ENCODE results near the gene MYO1H.
A peak's percentile ranks its signal among the peaks of the same experiment; 100 is the strongest.

Gene MYO1H

GRCh38 chr12:109452489-109452888 lies 104.8 kb downstream of the MYO1H start:
- Histone ChIP-seq H3K4me1 (ENCODE audit: control insufficient read depth, low read depth, low read length) (peaks cover 6% of the 10 kb centered on the region), H3K27me3 (ENCODE audit: control insufficient read depth, insufficient read depth, low read length) (no peaks in the 10 kb centered on the region), H3K36me3 (ENCODE audit: control insufficient read depth, low read depth, low read length) (peaks cover 81% of the 10 kb centered on the region), H3K9ac (ENCODE audit: low read length) (no peak overlapping the region), H3K9me3 (ENCODE audit: control insufficient read depth, low read depth, low read length) (no peaks in the 10 kb centered on the region), H3K27ac (ENCODE audit: low read length) (no peak overlapping the region), H3K4me3 (ENCODE audit: low read length) (no peak overlapping the region)

GRCh38 chr12:109455706-109456105 lies 108.0 kb downstream of the MYO1H start:
- no peaks in the 10 kb centered on the region for H3K9me3 ChIP-seq (ENCODE audit: control insufficient read depth, low read depth, low read length)
- H3K27ac ChIP-seq (ENCODE audit: low read length): no peak overlapping the region
- no peaks in the 10 kb centered on the region for H3K27me3 ChIP-seq (ENCODE audit: control insufficient read depth, insufficient read depth, low read length)
- H3K4me3 ChIP-seq (ENCODE audit: low read length): no peak overlapping the region
- no peak overlapping the region for H3K9ac ChIP-seq (ENCODE audit: low read length)
- H3K36me3 ChIP-seq (ENCODE audit: control insufficient read depth, low read depth, low read length): peaks cover 67% of the 10 kb centered on the region
- H3K4me1 ChIP-seq (ENCODE audit: control insufficient read depth, low read depth, low read length): peaks cover 36% of the 10 kb centered on the region

GRCh38 chr12:109458086-109458485 lies 110.4 kb downstream of the MYO1H start:
- H3K36me3 ChIP-seq (ENCODE audit: control insufficient read depth, low read depth, low read length): peaks cover 44% of the 10 kb centered on the region
- peak overlapping the region; percentile 38 for H3K4me3 ChIP-seq (ENCODE audit: low read length)
- no peaks in the 10 kb centered on the region for H3K9me3 ChIP-seq (ENCODE audit: control insufficient read depth, low read depth, low read length)
- H3K9ac ChIP-seq (ENCODE audit: low read length): peak overlapping the region; percentile 64
- no peaks in the 10 kb centered on the region for H3K27me3 ChIP-seq (ENCODE audit: control insufficient read depth, insufficient read depth, low read length)
- H3K27ac ChIP-seq (ENCODE audit: low read length): peak overlapping the region; percentile 91
- H3K4me1 ChIP-seq (ENCODE audit: control insufficient read depth, low read depth, low read length): peaks cover 60% of the 10 kb centered on the region

GRCh38 chr12:109458771-109459208 lies 111.1 kb downstream of the MYO1H start:
- Histone ChIP-seq H3K9me3 (ENCODE audit: control insufficient read depth, low read depth, low read length) (no peaks in the 10 kb centered on the region), H3K9ac (ENCODE audit: low read length) (peak overlapping the region; percentile 64), H3K4me3 (ENCODE audit: low read length) (peak overlapping the region; percentile 38), H3K27ac (ENCODE audit: low read length) (peak overlapping the region; percentile 91), H3K36me3 (ENCODE audit: control insufficient read depth, low read depth, low read length) (peaks cover 37% of the 10 kb centered on the region), H3K4me1 (ENCODE audit: control insufficient read depth, low read depth, low read length) (peaks cover 67% of the 10 kb centered on the region), H3K27me3 (ENCODE audit: control insufficient read depth, insufficient read depth, low read length) (no peaks in the 10 kb centered on the region)

- Histone ChIP-seq H3K4me1 (ENCODE audit: control insufficient read depth, low read depth, low read length) (peaks cover 72% of the 10 kb centered on the region), H3K4me3 (ENCODE audit: low read length) (peak overlapping the region; percentile 38), H3K36me3 (ENCODE audit: control insufficient read depth, low read depth, low read length) (peaks cover 33% of the 10 kb centered on the region), H3K9ac (ENCODE audit: low read length) (peak overlapping the region; percentile 64), H3K9me3 (ENCODE audit: control insufficient read depth, low read depth, low read length) (no peaks in the 10 kb centered on the region), H3K27me3 (ENCODE audit: control insufficient read depth, insufficient read depth, low read length) (no peaks in the 10 kb centered on the region), H3K27ac (ENCODE audit: low read length) (peak overlapping the region; percentile 91)
Observed at GRCh38 chr12:109459247-109459646, 111.5 kb downstream of the MYO1H start.

- Histone ChIP-seq H3K9ac (ENCODE audit: low read length) (no peak overlapping the region), H3K27me3 (ENCODE audit: control insufficient read depth, insufficient read depth, low read length) (no peaks in the 10 kb centered on the region), H3K4me1 (ENCODE audit: control insufficient read depth, low read depth, low read length) (peaks cover 78% of the 10 kb centered on the region), H3K27ac (ENCODE audit: low read length) (peak overlapping the region; percentile 20), H3K9me3 (ENCODE audit: control insufficient read depth, low read depth, low read length) (no peaks in the 10 kb centered on the region), H3K4me3 (ENCODE audit: low read length) (no peak overlapping the region), H3K36me3 (ENCODE audit: control insufficient read depth, low read depth, low read length) (peaks cover 25% of the 10 kb centered on the region)
Observed at GRCh38 chr12:109460538-109460937, 112.8 kb downstream of the MYO1H start.

GRCh38 chr12:109461049-109461845 lies 113.5 kb downstream of the MYO1H start:
- Histone ChIP-seq H3K4me3 (ENCODE audit: low read length) (no peak overlapping the region), H3K36me3 (ENCODE audit: control insufficient read depth, low read depth, low read length) (peaks cover 18% of the 10 kb centered on the region), H3K27ac (ENCODE audit: low read length) (peak overlapping the region; percentile 20), H3K9ac (ENCODE audit: low read length) (no peak overlapping the region), H3K9me3 (ENCODE audit: control insufficient read depth, low read depth, low read length) (no peaks in the 10 kb centered on the region), H3K27me3 (ENCODE audit: control insufficient read depth, insufficient read depth, low read length) (no peaks in the 10 kb centered on the region), H3K4me1 (ENCODE audit: control insufficient read depth, low read depth, low read length) (peaks cover 78% of the 10 kb centered on the region)

- H3K27me3 ChIP-seq (ENCODE audit: control insufficient read depth, insufficient read depth, low read length): no peaks in the 10 kb centered on the region
- peak overlapping the region; percentile 36 for H3K4me3 ChIP-seq (ENCODE audit: low read length)
- peak overlapping the region; percentile 16 for H3K9ac ChIP-seq (ENCODE audit: low read length)
- H3K27ac ChIP-seq (ENCODE audit: low read length): peak overlapping the region; percentile 54
- H3K4me1 ChIP-seq (ENCODE audit: control insufficient read depth, low read depth, low read length): peaks cover 76% of the 10 kb centered on the region
- no peaks in the 10 kb centered on the region for H3K9me3 ChIP-seq (ENCODE audit: control insufficient read depth, low read depth, low read length)
- peaks cover 12% of the 10 kb centered on the region for H3K36me3 ChIP-seq (ENCODE audit: control insufficient read depth, low read depth, low read length)
Observed at GRCh38 chr12:109461846-109462756, 114.4 kb downstream of the MYO1H start.

GRCh38 chr12:109462868-109463692 lies 115.4 kb downstream of the MYO1H start:
- peak overlapping the region; percentile 54 for H3K27ac ChIP-seq (ENCODE audit: low read length)
- peaks cover 68% of the 10 kb centered on the region for H3K4me1 ChIP-seq (ENCODE audit: control insufficient read depth, low read depth, low read length)
- no peaks in the 10 kb centered on the region for H3K9me3 ChIP-seq (ENCODE audit: control insufficient read depth, low read depth, low read length)
- H3K27me3 ChIP-seq (ENCODE audit: control insufficient read depth, insufficient read depth, low read length): no peaks in the 10 kb centered on the region
- peak overlapping the region; percentile 16 for H3K9ac ChIP-seq (ENCODE audit: low read length)
- H3K36me3 ChIP-seq (ENCODE audit: control insufficient read depth, low read depth, low read length): peaks cover 11% of the 10 kb centered on the region
- H3K4me3 ChIP-seq (ENCODE audit: low read length): peak overlapping the region; percentile 36

- peaks cover 63% of the 10 kb centered on the region for H3K4me1 ChIP-seq (ENCODE audit: control insufficient read depth, low read depth, low read length)
- H3K9ac ChIP-seq (ENCODE audit: low read length): peak overlapping the region; percentile 11
- peak overlapping the region; percentile 29 for H3K27ac ChIP-seq (ENCODE audit: low read length)
- peaks cover 13% of the 10 kb centered on the region for H3K36me3 ChIP-seq (ENCODE audit: control insufficient read depth, low read depth, low read length)
- peak overlapping the region; percentile 36 for H3K4me3 ChIP-seq (ENCODE audit: low read length)
- H3K9me3 ChIP-seq (ENCODE audit: control insufficient read depth, low read depth, low read length): no peaks in the 10 kb centered on the region
- no peaks in the 10 kb centered on the region for H3K27me3 ChIP-seq (ENCODE audit: control insufficient read depth, insufficient read depth, low read length)
Observed at GRCh38 chr12:109463756-109464155, 116.1 kb downstream of the MYO1H start.

Measured in iPS-18a (cell line).